Esophagus muscularis mucosa (tissue), 4 donors: ENCODE data around the gene MGAM2. TPM values are rescaled to one million over a fixed set of nuclear protein-coding genes. Genes with fewer than 3 reads are reported as not detected.

Experiments used
- DNase-seq: peaks from one replicate; pipeline ENCODE4 v3.0.0-alpha.2; 2017; ENCODE audit errors: extremely low spot score
- H3K27ac ChIP-seq, 4 donors: fragments of 200-600 bp; sonication (generic); replicated peaks in 1 of 4; 1 replicate in 3 of 4; 2 replicates in 1 of 4; pipeline ENCODE4 v1.5.1; 2016 to 2019; ENCODE audit warnings: mild to moderate bottlenecking in 1 of 4
- H3K27me3 ChIP-seq, 4 donors: fragments of 200-600 bp; sonication (generic); one replicate each; pipeline versions ENCODE4 v1.5.1 to v1.6.0; 2016 to 2019
- H3K36me3 ChIP-seq, 4 donors: fragments of 200-600 bp; sonication (generic); one replicate each; pipeline ENCODE4 v1.5.1; 2016 to 2019
- H3K4me1 ChIP-seq, 4 donors: fragments of 200-600 bp; sonication (generic); one replicate each; pipeline ENCODE4 v1.5.1; 2016 to 2019
- H3K4me3 ChIP-seq, 4 donors: fragments of 200-600 bp; sonication (generic); 1 replicate in 2 of 4; 2 replicates in 2 of 4; pipeline ENCODE4 v1.5.1; 2016 to 2019; ENCODE audit warnings: mild to moderate bottlenecking in 4 of 4, moderate library complexity in 1 of 4
- H3K9me3 ChIP-seq, 4 donors: fragments of 200-600 bp; sonication (generic); 1 replicate in 3 of 4; 2 replicates in 1 of 4; pipeline ENCODE4 v1.5.1; 2016 to 2019
- EP300 ChIP-seq: sonication (generic); formaldehyde crosslinking; IDR thresholded peaks from one replicate; pipeline ENCODE4 v1.6.1; 2017; ENCODE audit warnings: antibody characterized with exemption
- POLR2A ChIP-seq: fragments of 450-650 bp; IDR thresholded peaks from one replicate; pipeline ENCODE4 v1.6.1; 2017; ENCODE audit warnings: antibody characterized with exemption, moderate library complexity, mild to moderate bottlenecking, low read depth
- POLR2AphosphoS5 ChIP-seq, 2 donors: sonication (generic); formaldehyde crosslinking; IDR thresholded peaks; one replicate each; pipeline ENCODE4 v1.6.1; 2017; ENCODE audit warnings: antibody characterized with exemption in 2 of 2
- whole genome bisulfite sequencing: methylation state at CpG from one replicate; pipeline ENCODE4 v1.1.5; 2018; 5-methylcytosine and 5-hydroxymethylcytosine counted together
- intact Hi-C: fragments of 100-400 bp; cut with DNase I; formaldehyde crosslinking; loops from one replicate; pipeline ENCODE4 v1.15.1; 2023
- total RNA-seq, 4 donors: library from RNA; depleted of rRNA; stranded (reverse); fragments of >200 nt; gene quantifications; one replicate each; pipeline versions ENCODE4 v1.1.0 to v1.2.1, GENCODE V29; 2016
- TF ChIP-seq, protein P1 (sequence below), 3 experiments: fragments of 200-600 bp in 2 of 3; fragments of 450-650 bp in 1 of 3; sonication (generic) in 2 of 3; IDR thresholded peaks; one replicate each; pipeline ENCODE4 v1.5.1; 2017 to 2019; ENCODE audit warnings: antibody characterized with exemption in 3 of 3, mild to moderate bottlenecking in 2 of 3, moderate library complexity in 1 of 3

Gene MGAM2
- total RNA-seq, 4 donors from 2014 or later, result under 0.01 to 0.11 TPM; not detected in 2

DNA sequence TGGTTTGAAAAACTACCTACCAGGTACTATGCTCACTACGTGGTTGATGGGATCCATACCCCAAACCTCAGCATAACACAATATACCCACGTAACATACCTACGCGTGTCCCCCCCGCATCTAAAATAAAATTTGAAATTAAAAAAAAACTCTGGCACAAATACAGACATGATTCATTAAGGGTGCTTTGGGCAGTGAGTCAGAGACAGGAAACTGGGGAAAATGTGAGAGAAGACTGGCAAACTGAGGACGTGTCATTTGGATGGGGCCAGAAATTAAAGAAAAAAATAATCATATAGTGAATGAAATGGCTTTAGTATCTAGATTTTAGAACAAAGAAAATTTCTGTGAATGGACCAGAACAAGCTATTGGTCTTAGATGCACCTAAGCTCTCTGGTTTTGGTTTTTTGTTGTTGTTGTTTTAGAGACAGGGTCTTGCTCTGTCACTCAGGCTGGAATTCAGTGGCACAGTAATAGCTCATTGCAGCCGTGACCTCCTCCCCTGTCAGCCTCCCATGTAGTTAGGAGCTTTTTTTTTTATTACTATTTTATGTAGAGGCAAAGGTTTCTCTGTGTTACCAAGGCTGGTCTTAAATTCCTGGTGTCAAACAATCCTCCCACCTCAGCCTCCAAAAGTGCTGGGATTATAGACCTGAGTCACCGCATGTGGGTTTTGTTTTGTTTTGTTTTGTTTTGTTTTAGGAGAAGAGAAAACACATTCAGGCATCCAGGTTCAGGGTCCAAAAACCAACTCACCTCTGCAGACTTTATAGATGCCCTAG, 152.3 kb downstream of the MGAM2 start:
- no peaks in the 10 kb centered on the region for H3K9me3 ChIP-seq
- no peak overlapping the region for H3K27ac ChIP-seq
- TF ChIP-seq EP300, result no peak
- no peak for TF ChIP-seq POLR2AphosphoS5 (IDR thresholded peaks at IDR 0.05)
- TF ChIP-seq, protein P1, sequence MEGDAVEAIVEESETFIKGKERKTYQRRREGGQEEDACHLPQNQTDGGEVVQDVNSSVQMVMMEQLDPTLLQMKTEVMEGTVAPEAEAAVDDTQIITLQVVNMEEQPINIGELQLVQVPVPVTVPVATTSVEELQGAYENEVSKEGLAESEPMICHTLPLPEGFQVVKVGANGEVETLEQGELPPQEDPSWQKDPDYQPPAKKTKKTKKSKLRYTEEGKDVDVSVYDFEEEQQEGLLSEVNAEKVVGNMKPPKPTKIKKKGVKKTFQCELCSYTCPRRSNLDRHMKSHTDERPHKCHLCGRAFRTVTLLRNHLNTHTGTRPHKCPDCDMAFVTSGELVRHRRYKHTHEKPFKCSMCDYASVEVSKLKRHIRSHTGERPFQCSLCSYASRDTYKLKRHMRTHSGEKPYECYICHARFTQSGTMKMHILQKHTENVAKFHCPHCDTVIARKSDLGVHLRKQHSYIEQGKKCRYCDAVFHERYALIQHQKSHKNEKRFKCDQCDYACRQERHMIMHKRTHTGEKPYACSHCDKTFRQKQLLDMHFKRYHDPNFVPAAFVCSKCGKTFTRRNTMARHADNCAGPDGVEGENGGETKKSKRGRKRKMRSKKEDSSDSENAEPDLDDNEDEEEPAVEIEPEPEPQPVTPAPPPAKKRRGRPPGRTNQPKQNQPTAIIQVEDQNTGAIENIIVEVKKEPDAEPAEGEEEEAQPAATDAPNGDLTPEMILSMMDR (IDR thresholded peaks at IDR 0.05), result no peak
- TF ChIP-seq POLR2A, result no peak
- no peaks in the 10 kb centered on the region for H3K4me1 ChIP-seq
- H3K4me3 ChIP-seq, result no peak overlapping the region
- H3K27me3 ChIP-seq, result no peaks in the 10 kb centered on the region
- no peak for DNase-seq
- 72% methylated on average over 8 of the region's 8 CpGs for WGBS
- no peaks in the 10 kb centered on the region for H3K36me3 ChIP-seq
- intact Hi-C loops, result no loop called here

Other genes starting within 250 kb of the MGAM2 start
- gene OR9A4, start 195.3 kb upstream of the MGAM2 start, total RNA-seq, result under 1 TPM in 1 of 4 donors, not detected in 3; 0.33 TPM
- gene CLEC5A, start 164.7 kb upstream of the MGAM2 start, total RNA-seq, result under 1 TPM in 3 of 4 donors, not detected in 1; 0.32 to 0.66 (median 0.42) TPM
- not detected for gene TAS2R38, start 137.9 kb upstream of the MGAM2 start, total RNA-seq
- gene MGAM, start 115.8 kb upstream of the MGAM2 start, total RNA-seq, result 1 to 10 TPM in 1 of 4 donors, under 1 TPM in 2, not detected in 1; 0.06 to 4.0 (median 0.26) TPM
- not detected for gene PRSS58, start 146.3 kb downstream of the MGAM2 start, total RNA-seq